ENCODE results near the gene TGFB2. TPM values are rescaled to one million over a fixed set of nuclear protein-coding genes. Genes with fewer than 3 reads are reported as not detected.

The TGFB2 gene
- polyA plus RNA-seq, 3 donors = 0.67 to 1.7 (median 1.0) TPM

DNA sequence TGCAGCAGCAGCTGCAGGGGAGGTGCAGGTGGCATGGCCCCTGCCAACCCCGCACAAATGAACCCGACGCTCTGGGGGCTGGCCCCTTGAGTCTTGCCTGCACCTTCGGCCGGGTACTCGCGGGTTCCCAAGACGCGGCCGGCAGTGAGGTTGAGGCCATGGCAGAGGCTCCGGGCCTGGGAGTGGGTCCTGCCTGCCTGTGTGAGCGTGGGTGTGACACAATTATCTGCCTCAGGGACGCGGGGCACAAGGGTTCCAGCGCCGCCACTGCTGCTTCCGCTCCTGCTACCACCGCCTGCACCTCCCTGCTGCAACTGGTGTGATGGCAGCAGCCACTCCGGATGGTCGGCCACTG lies 20.9 kb upstream of the TGFB2 start:
- no peak overlapping the region for H3K27ac ChIP-seq (ENCODE audit: low read depth, low read length)
- 95 to 97% (median 97%) methylated on average over 20 of the region's 20 CpGs for WGBS, 3 donors

DNA sequence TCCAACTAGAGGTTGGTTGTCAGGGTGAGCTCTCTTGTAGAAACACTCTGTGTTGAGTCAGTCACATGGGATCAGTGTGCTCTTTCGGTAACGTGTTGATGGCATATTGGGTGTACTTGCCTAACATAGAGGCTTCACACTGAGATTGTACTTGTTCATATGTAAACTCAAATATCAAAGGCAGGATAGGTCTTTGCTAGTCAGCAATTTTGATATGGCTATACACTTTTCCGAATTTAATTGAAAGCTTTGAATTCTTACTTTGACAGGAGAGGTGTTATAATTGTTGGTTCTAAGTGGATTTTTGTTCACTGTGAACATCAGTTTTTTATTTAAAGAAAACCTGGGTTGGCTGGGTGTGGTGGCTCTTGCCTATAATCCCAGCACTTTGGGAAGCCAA lies 16.4 kb upstream of the TGFB2 start:
- 86 to 92% (median 87%) methylated on average over 3 of the region's 3 CpGs for WGBS, 3 donors
- H3K27ac ChIP-seq (ENCODE audit: low read depth, low read length) = no peak overlapping the region

DNA sequence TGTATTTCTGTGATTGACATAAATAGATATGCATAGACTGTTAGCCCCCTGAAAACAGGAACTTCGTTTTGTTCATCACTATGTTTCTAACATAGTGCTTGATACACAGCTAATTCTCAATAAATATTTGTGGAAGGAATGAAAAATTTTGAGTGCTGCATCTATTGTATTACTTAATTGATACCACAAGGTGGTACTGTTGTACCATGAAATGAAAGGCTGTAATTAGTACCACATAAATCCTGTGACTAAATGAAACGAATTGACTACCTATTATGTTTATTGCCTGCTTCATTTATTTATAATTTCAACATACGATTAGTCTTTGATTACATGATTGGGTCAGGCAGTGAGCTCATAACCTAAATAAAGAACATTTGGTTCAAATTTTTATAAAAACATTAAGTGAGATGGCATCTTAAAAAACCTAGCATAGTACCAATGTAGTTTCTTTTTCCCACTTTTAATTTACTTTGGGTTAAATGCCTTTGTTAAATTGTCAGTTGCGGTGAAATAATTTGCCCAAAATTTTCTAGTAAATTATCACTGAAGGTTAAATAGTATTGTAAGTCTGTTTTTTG lies 15.0 kb upstream of the TGFB2 start:
- no peak overlapping the region for H3K27ac ChIP-seq (ENCODE audit: low read depth, low read length)
- 25 to 31% (median 31%) methylated on average over 4 of the region's 4 CpGs for WGBS, 3 donors

DNA sequence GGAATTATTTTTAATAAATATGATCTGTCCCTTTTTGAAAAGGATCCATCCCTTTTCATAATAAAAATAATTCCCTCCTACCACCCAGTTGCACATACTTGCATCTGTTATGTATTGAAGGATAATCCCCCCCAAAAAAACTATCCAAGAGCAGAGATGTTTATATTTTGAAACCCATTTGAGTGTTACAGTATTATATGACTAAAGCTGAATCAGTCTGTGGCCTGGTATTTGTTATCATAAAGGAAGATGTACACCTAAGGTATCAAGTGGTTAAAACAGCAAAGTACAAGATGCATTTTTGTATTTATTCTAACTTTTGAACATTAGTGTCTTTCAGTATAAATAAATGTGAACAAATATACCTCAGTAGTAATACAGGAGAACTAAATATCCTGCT lies 12.7 kb upstream of the TGFB2 start:
- H3K27ac ChIP-seq (ENCODE audit: low read depth, low read length) = no peak overlapping the region

DNA sequence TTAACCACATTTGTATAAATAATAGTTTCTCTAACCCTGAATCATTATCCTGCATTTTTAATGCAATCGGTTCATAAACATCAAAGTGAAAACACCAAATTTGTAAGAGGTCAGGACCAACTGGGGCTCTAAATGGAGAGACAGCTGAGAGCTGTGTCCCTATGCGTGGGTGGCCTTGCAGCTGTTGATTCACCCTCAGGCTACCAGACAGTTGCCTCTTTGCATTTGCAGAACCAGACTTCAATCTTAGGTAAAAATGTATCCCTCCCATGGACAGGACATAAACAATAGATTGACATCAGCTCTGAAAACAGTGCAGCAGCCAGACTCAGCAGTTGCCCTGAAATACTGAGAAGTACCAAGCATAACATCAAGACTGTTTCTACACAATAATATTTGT lies 8.8 kb upstream of the TGFB2 start:
- 77 to 93% (median 81%) methylated on average over 2 of the region's 2 CpGs for WGBS, 3 donors
- no peak overlapping the region for H3K27ac ChIP-seq (ENCODE audit: low read depth, low read length)

DNA sequence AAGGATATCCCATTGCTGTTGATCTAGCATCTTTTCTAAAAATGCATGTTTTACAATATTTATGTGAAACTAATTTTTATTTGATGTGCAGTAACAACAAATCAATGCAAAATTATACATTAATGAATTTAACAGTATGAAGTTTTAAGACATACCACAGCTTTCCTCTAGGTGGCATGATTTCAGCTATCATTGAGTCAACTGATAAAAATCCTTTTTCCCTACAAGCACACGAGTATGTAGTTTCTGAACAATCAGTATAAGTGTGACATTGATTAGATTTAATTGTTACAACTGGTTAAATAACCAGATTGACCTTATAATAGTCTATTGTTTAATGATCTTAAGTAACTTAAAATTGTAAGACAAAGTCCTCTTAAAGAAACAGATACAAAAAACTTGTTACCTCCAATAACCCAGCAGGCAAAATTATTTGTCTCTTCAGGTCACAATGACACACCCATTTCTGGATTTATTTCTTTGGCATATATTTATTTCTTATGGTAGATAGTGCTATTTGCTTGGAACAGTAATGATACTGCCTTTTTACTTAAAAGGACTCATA lies 5.8 kb upstream of the TGFB2 start:
- H3K27ac ChIP-seq (ENCODE audit: low read depth, low read length) = no peak overlapping the region
- WGBS, 3 donors = 0 to 6% (median 0%) methylated on average over 1 of the region's 1 CpG

DNA sequence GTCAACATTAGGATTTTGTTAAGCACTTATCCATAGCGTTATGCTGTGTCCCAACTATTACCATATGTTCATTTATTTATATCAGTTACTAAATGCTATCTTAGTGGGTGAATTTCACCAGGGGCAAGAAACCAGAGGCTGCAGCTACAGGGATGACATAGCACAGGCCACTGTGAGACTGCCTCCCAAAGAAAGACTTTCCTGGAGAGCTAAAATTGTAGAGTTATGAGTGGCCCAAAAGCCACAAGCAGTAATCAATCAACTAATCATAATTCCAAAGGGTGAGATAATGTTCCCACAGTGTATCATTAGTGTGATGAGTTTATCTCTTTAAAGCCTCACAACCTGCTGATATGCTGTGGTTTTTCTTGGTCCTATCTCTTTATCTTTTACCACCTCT lies 3.8 kb upstream of the TGFB2 start:
- 92 to 97% (median 97%) methylated on average over 1 of the region's 1 CpG for WGBS, 3 donors
- H3K27ac ChIP-seq (ENCODE audit: low read depth, low read length) = no peak overlapping the region

DNA sequence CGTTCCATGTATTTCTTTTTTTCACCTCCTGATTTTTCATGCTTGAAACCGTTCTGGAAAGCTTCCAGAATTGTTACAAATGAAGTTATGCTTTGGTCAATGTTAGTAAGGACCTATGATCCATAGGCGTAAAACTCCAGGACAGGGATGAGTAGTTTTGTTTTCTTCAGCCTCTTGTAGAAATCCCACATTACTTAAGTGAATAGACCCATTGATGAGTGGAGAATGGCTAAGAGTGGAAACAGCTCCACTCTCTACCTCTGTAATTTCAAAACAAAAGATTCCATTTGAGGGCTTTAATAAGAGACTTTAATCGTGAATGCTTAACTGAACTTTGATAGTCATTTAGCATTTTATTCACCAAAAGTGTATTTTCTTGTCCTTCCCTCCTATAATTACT lies 3.0 kb upstream of the TGFB2 start:
- 89 to 96% (median 93%) methylated on average over 4 of the region's 4 CpGs for WGBS, 3 donors
- no peak overlapping the region for H3K27ac ChIP-seq (ENCODE audit: low read depth, low read length)

DNA sequence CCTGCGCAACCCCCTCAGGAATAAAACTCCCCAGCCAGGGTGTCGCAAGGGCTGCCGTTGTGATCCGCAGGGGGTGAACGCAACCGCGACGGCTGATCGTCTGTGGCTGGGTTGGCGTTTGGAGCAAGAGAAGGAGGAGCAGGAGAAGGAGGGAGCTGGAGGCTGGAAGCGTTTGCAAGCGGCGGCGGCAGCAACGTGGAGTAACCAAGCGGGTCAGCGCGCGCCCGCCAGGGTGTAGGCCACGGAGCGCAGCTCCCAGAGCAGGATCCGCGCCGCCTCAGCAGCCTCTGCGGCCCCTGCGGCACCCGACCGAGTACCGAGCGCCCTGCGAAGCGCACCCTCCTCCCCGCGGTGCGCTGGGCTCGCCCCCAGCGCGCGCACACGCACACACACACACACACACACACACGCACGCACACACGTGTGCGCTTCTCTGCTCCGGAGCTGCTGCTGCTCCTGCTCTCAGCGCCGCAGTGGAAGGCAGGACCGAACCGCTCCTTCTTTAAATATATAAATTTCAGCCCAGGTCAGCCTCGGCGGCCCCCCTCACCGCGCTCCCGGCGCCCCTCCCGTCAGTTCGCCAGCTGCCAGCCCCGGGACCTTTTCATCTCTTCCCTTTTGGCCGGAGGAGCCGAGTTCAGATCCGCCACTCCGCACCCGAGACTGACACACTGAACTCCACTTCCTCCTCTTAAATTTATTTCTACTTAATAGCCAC lies 696 bp downstream of the TGFB2 start:
- 0 to 1% (median 1%) methylated on average over 49 to 64 of the region's 64 CpGs for WGBS, 3 donors

DNA sequence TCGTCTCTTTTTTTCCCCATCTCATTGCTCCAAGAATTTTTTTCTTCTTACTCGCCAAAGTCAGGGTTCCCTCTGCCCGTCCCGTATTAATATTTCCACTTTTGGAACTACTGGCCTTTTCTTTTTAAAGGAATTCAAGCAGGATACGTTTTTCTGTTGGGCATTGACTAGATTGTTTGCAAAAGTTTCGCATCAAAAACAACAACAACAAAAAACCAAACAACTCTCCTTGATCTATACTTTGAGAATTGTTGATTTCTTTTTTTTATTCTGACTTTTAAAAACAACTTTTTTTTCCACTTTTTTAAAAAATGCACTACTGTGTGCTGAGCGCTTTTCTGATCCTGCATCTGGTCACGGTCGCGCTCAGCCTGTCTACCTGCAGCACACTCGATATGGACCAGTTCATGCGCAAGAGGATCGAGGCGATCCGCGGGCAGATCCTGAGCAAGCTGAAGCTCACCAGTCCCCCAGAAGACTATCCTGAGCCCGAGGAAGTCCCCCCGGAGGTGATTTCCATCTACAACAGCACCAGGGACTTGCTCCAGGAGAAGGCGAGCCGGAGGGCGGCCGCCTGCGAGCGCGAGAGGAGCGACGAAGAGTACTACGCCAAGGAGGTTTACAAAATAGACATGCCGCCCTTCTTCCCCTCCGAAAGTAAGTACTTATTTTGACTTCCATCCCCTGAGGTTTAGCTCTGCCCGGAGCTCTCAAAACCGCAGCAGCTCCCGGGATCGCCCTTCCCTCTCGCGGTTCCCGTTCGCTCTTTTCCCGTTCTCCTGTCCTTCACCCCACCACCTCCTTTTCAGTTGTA lies 1.5 kb downstream of the TGFB2 start:
- WGBS, 3 donors = 0 to 1% (median 1%) methylated on average over 39 of the region's 39 CpGs
- H3K27ac ChIP-seq (ENCODE audit: low read depth, low read length) = no peak overlapping the region

More for the DNA sequence above, 696 bp downstream of the TGFB2 start:
- H3K27ac ChIP-seq (ENCODE audit: low read depth, low read length) = no peak overlapping the region

DNA sequence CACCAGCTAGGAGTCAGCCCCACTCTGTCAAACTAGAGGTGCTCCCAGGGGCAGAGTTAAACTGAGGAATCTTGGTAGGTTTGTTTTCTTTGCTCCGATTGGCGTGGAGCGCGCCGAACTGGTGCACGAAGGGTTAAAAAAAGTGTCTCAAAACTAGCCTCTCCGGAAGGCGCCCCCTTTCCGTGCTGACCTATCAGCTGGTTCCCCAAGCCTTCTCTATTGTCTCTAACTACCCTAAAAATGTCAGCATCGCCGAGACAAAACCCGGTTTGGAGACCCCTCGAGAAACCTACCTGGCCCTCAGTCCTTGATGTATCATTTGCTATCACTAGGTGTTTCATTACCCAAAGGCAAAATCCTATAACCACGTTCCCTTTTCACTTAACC lies 2.2 kb downstream of the TGFB2 start:
- H3K27ac ChIP-seq (ENCODE audit: low read depth, low read length) = no peak overlapping the region
- WGBS, 3 donors = 2% methylated on average over 14 of the region's 14 CpGs

DNA sequence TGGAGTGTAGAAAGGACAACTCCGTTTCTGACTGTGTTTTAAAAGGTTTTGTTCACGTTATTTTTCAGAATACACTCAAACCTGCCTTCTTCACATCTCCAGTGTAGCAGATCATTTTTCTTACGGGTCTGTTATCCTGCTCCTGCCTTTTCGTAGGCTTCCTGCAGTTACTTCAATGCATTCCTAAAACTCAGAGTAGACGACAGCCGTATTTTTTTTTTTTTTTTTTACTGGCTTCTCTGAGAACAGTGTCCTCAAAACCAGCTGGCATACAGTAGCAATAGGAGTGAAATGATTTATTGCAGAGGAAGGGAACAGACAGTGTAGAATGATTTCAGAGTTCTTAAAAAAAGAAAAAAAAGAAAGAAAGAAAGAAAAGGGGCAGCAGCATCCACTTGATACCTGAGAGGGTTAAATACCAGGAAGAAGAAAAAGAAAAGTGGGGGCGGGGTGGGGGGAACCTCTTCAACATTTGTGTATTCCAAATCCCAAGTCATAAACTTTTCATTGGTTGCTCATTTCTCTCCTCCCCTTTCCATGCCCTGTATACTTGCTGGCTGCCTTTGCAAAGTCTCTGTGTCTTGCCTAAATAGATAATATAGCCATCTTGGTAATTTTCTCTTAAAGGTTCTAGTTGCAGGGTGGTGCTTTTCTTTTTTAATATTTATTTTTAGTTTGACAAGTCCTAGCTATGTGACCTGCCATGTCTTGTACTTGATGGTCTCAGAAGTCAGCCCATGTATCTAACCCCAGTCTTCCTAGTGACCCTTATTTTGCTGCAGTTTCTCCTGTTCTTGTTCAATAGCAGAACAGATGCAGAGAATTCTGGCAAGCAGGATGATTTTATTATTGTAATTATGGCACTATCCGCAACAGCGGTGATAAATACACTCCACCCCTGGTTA lies 2.8 kb downstream of the TGFB2 start:
- H3K27ac ChIP-seq (ENCODE audit: low read depth, low read length) = no peak overlapping the region
- 10 to 15% (median 15%) methylated on average over 9 of the region's 9 CpGs for WGBS, 3 donors

DNA sequence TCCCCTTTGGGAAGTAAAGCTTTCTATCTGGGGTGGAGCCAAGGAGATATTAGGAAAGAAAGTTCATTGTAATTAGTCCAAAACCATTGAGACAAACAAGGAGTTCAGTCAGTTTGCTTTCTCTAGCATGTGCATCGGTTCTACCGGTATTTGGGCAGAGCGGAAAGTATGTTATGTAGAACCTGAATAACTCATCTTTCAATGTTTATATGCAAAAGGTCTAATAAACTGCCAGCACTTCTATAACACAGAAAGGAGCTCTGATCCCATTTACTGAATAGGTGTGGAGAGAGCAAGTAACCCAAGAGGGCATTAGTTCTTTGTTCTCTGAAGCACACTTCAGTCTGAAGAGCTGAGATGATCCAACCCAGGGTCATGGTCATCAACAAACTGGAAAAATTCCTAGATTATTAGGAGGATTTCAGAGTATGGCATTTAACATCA lies 3.5 kb downstream of the TGFB2 start:
- 46 to 54% (median 51%) methylated on average over 3 of the region's 3 CpGs for WGBS, 3 donors

DNA sequence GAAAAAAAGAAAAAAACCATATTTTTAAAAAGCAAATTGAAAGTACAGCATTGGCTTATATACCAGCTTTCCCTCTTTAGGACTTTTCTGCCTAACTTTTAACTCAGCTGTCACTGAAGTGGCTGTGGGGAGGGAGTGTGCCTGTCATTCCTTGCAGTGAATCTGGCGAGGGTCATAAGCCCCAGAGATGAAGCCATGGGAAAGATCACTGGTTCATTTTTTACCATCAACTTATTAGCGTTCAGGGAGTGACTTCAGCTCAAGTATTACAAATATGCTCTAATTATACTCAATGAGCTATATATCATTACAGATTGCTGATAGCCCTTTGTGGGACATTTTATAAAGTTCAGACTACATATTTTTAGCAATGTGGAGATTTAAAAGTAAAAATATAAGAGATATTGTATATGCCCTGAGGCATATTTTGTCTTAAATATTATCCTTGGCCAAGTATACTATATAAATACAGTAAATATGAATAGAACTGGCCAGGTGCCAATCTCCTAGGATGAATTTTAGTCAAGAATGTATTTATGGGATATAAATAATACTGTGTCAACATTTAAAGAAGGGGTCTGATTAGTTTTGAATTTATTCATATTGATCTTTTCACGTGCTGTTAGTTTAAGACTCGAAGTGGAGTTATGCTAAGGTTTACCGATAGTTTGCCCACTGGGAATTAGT lies 4.4 kb downstream of the TGFB2 start:
- WGBS, 3 donors = 45 to 71% (median 68%) methylated on average over 5 of the region's 5 CpGs

More for the DNA sequence above, 3.5 kb downstream of the TGFB2 start:
- no peak overlapping the region for H3K27ac ChIP-seq (ENCODE audit: low read depth, low read length)

DNA sequence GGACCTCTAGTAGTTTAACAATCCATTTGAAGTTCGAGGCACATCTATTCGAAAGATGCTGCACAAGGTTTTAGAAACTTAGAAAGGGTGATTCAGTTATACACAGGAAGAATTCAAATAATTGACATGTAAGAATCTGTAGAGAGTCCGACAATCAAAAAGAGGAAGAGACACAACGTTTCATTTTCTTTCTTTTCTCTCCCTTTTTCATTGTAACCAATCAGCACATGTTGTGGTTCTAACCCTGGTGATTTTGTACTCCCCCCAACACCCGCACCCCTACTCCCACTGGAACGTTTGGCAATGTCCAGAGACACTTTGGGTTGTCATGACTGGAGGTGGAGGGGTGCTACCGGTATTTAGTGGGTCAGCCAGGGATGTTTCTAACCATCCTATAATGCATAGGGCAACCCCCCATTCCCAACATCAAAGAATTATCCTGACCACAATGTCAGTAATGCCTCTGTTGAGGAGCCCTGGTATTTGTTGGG lies 4.9 kb downstream of the TGFB2 start:
- WGBS, 3 donors = 39 to 50% (median 49%) methylated on average over 7 of the region's 7 CpGs
- H3K27ac ChIP-seq (ENCODE audit: low read depth, low read length) = no peak overlapping the region

More for the DNA sequence above, 4.4 kb downstream of the TGFB2 start:
- H3K27ac ChIP-seq (ENCODE audit: low read depth, low read length) = no peak overlapping the region

DNA sequence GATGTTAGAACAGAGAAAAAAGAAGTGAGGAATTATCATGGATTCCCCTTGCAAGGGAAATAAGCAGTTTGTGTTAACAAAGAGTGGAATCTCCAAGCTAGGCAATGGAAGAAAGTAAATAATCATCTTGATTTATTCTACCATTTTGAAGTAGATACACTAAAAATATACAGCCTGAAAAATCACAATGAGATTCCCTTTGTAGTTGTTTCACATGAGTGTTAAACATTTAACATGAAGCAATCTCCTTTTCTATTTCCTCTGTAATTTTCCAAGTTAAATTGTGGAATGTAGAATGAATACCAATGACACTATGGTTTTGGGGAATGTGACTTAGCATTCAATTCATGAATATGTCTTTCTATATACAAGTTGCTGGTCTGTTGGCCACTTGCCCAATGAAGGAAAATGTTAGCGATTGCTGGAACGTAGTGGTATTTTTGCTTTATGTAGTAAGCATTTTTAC lies 5.7 kb downstream of the TGFB2 start:
- H3K27ac ChIP-seq (ENCODE audit: low read depth, low read length) = no peak overlapping the region
- WGBS, 3 donors = 6 to 47% (median 16%) methylated on average over 2 of the region's 2 CpGs

DNA sequence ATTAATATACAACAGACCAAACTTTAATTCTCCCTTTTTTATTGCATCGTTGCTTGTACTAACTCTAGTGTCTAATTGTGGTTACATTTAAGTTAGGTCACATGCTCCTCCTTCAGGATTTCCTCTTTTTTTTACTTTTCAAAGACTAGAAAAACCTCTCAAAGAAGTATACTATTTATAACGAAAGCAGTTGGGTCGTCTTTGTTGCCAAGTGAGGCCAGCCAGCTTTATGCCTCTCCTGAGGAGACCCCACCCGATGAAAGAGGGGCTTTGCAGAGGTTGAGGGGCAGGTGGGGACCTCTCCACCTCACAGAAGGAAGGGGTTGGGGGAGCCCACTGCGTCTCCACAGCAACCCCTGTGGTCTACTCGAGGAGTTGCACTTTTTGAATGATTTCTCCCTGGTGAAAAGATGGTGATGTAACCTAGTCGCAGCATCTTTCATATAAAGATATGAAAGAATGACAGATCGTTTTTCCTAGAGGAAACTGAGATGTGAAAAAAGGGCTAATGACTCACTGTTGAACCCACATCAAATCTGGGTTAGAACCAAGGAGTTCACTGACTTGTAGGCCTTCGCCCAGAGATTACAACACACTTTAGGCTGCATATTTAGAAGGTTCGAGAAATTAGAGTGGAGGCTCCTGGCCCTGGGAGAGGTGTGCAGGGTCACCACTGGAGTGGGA lies 6.4 kb downstream of the TGFB2 start:
- WGBS, 3 donors = 9 to 56% (median 17%) methylated on average over 10 of the region's 10 CpGs
- no peak overlapping the region for H3K27ac ChIP-seq (ENCODE audit: low read depth, low read length)

Measured in adipose tissue (tissue), 3 donors.